Activated CD8-positive, alpha-beta T cell treated with anti-CD3 and anti-CD28 coated beads, Interleukin-2, amount 10 ng/mL, durations not matched to agents 7 days and 5 days (primary cell): ENCODE measurements around the gene MED16. TPM values are rescaled to one million over a fixed set of nuclear protein-coding genes. Genes with fewer than 3 reads are reported as not detected.
"Not testable (repeated sequence)": the region's sequence is repeated elsewhere in the genome, so short reads cannot be mapped to it uniquely, and the experiment has no call there.

Source experiments
- ATAC-seq: fragments of 150-1000 bp; cut with Tn5 transposase; one replicate; pipeline ENCODE4 v1.10.0; 2021; ENCODE audit warnings: moderate library complexity
- CTCF ChIA-PET: fragments of 350-600 bp; sonication (Branson Sonifier 250); formaldehyde crosslinking; loops from one replicate; lab custom pipeline; 2021; ENCODE audit warnings: antibody characterized with exemption; lab: Charles Lee
- POLR2A ChIA-PET: fragments of 350-600 bp; sonication (Branson Sonifier 250); formaldehyde crosslinking; loops from one replicate; lab custom pipeline; 2021; ENCODE audit warnings: antibody characterized with exemption; lab: Charles Lee
- DNase-seq: peaks from one replicate; pipeline ENCODE4 v3.0.0-alpha.2; 2020
- H3K27ac Mint-ChIP-seq: one replicate; pipeline ENCODE4 v1.8.0; 2021; ENCODE audit warnings: mild to moderate bottlenecking, mixed read lengths
- H3K27me3 Mint-ChIP-seq: one replicate; pipeline ENCODE4 v1.8.0; 2021; ENCODE audit warnings: low read depth, mixed read lengths
- H3K36me3 Mint-ChIP-seq: one replicate; pipeline ENCODE4 v1.8.0; 2021; ENCODE audit warnings: low read depth, mixed read lengths
- H3K4me1 Mint-ChIP-seq: one replicate; pipeline ENCODE4 v1.8.0; 2021; ENCODE audit warnings: low read depth, mixed read lengths
- H3K4me3 Mint-ChIP-seq: one replicate; pipeline ENCODE4 v1.8.0; 2021; ENCODE audit warnings: mild to moderate bottlenecking, mixed read lengths
- H3K9me3 Mint-ChIP-seq: one replicate; pipeline ENCODE4 v1.8.0; 2022; ENCODE audit warnings: mixed read lengths; ENCODE audit not compliant: insufficient read depth
- total RNA-seq, 2 experiments: library from RNA; stranded (reverse); gene quantifications; one replicate each; pipeline ENCODE4 v1.2.3, GENCODE V29; 2021

The MED16 gene
- total RNA-seq, 2 experiments from 2014 or later = 55.9 to 60.4 TPM

DNA sequence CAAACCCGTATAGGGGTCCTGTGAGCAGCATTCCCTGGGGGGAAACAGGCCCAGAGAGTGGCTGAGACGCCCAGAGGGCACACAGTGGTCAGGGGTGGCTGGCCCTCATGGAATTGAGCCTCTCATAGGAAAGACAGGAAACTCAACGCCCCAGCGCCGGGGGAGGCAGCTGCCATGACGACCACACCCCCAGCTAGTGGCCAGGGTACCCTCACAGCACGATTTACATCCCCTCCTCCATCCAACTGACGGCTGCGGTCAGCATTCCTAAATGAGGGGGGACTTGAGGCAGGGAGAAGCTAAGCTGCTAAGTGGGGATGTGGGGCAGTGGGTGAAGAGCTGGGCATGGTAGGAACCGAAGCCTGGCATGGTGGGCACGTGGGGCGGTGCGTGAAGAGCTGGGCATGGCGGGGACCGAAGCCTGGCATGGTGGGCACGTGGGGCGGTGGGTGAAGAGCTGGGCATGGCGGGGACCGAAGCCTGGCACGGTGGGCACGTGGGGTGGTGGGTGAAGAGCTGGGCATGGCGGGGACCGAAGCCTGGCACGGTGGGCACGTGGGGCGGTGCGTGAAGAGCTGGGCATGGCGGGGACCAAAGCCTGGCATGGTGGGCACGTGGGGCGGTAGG, 10.0 kb downstream of the MED16 start:
- peaks cover 23% of the 10 kb centered on the region for H3K36me3 Mint-ChIP-seq
- CTCF ChIA-PET = interaction anchor here (1.2 kb wide), 1 partner anchor 19 kb away, joined by 4 read pairs; no protein-coding TSS in a partner anchor
- no peaks in the 10 kb centered on the region for H3K9me3 Mint-ChIP-seq
- DNase-seq (no peak), ATAC-seq (no peak)
- H3K4me1 Mint-ChIP-seq = peaks cover 6% of the 10 kb centered on the region
- H3K27ac Mint-ChIP-seq = no peak overlapping the region
- no peak overlapping the region for H3K4me3 Mint-ChIP-seq
- H3K27me3 Mint-ChIP-seq = no peaks in the 10 kb centered on the region
- POLR2A ChIA-PET = interaction anchor here (1.5 to 1.7 kb wide), 2 partner anchors 10 to 24 kb away, joined by 5 to 6 read pairs; partner anchors contain the start of genes MED16 and RNU6-9

DNA sequence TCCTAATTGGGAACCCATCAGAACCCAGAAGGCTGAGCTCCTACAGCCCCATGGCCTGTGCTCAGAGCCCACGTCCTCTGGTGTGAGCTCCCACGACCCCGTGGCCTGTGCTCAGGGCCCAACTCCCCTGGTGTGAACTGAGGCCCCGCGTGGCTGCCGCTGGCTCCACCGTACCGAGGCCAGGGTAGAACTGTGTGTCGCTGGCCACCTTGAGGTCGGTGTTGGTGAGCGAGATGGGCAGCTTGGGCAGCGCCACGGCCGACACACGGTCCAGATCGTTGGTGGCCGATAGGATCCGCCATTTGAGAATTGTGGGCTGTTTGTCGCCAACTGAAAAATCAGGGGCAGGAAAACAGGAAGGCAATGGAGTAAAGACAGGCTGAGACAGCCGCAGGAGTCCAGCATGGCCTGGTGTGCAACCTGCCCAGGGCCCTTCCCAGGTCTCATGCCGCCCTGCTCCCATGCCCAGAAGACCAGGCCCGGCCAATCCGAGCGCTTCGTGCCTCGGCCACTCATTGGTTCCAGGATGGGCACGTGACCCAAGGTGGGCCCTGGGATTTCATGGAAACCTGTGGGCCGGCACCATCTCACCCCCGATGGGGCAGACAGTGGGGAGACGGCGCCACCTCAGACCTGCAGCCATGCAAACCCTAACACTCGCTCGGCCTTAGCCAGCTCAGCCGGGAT, 11.5 kb downstream of the MED16 start:
- Mint-ChIP-seq H3K9me3 (no peaks in the 10 kb centered on the region), H3K27me3 (no peaks in the 10 kb centered on the region), H3K27ac (no peak overlapping the region), H3K4me1 (peaks cover 2% of the 10 kb centered on the region), H3K36me3 (peaks cover 20% of the 10 kb centered on the region), H3K4me3 (no peak overlapping the region)
- CTCF ChIA-PET = interaction anchor here (1.2 kb wide), 1 partner anchor 18 kb away, joined by 4 read pairs; no protein-coding TSS in a partner anchor
- no peak for ATAC-seq
- POLR2A ChIA-PET = interaction anchor here (0.6 to 1.5 kb wide), 2 partner anchors 12 to 255 kb away, joined by 3 to 5 read pairs; partner anchors contain the start of genes MED16 and RNU6-9
- DNase-seq = no peak

DNA sequence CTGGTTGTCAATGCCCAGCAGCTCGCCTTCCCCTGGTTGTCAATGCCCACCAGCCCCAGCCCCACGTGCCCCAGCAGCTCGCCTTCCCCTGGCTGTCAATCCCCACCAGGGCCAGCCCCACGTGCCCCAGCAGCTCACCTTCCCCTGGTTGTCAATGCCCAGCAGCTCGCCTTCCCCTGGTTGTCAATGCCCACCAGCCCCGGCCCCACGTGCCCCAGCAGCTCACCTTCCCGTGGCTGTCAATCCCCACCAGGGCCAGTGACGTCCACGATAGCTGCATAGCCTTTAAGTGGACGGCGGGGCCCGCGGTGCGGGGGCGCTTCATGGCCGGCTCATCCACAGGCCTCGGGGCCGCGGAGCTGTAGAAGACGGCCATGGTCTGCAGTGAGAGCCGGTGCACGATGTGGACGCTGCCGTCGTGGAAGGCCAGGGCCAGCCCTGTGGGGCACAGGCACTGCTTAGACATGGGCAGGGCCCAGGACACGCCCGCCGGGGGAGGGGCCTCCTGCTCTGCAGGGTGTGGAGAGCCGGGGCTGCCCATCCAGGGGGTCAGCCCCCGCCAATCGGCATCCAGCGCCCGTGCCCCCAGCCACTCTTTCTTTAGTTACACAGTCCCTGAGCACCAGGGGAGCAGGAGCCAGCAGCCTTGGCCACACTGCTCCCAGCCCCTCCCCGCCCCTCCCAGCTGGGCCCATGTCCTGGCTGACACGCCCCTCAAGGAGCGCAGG, 13.1 kb downstream of the MED16 start:
- Mint-ChIP-seq H3K9me3 (no peaks in the 10 kb centered on the region), H3K27me3 (no peaks in the 10 kb centered on the region), H3K4me1 (no peaks in the 10 kb centered on the region), H3K4me3 (no peak overlapping the region), H3K36me3 (peaks cover 24% of the 10 kb centered on the region), H3K27ac (peak overlapping the region; percentile 5)
- ChIA-PET POLR2A (interaction anchor here (1.3 kb wide), 1 partner anchor 12 kb away, joined by 3 read pairs; no protein-coding TSS in a partner anchor), CTCF (no interaction called here)
- DNase-seq (no peak), ATAC-seq (no peak)

DNA sequence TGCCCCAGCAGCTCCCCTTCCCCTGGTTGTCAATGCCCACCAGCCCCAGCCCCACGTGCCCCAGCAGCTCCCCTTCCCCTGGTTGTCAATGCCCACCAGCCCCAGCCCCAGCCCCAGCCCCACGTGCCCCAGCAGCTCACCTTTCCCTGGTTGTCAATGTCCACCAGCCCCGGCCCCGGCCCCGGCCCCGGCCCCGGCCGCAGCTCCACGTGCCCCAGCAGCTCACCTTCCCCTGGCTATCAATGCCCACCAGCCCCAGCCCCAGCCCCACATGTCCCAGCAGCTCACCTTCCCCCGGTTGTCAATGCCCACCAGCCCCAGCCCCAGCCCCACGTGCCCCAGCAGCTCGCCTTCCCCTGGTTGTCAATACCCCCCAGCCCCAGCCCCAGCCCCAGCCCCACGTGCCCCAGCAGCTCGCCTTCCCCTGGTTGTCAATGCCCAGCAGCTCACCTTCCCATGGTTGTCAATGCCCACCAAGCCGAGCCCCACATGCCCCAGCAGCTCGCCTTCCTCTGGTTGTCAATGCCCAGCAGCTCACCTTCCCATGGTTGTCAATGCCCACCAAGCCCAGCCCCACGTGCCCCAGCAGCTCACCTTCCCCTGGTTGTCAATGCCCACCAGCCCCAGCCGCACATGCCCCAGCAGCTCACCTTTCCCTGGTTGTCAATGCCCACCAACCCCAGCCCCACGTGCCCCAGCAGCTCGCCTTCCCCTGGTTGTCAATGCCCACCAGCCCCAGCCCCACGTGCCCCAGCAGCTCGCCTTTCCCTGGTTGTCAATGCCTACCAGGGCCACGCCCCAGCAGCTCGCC, 14.0 kb downstream of the MED16 start:
- not testable (repeated sequence) for H3K4me3 Mint-ChIP-seq, DNase-seq, H3K4me1 Mint-ChIP-seq, ATAC-seq, H3K27me3 Mint-ChIP-seq, H3K9me3 Mint-ChIP-seq
- Mint-ChIP-seq H3K27ac (peak overlapping the region; percentile 5), H3K36me3 (peaks cover 24% of the 10 kb centered on the region)
- POLR2A ChIA-PET = interaction anchor here (0.6 to 1.3 kb wide), 2 partner anchors 13 to 40 kb away, joined by 3 read pairs; no protein-coding TSS in a partner anchor
- CTCF ChIA-PET = interaction anchor here (0.6 kb wide), 1 partner anchor 15 kb away, joined by 4 read pairs; no protein-coding TSS in a partner anchor

DNA sequence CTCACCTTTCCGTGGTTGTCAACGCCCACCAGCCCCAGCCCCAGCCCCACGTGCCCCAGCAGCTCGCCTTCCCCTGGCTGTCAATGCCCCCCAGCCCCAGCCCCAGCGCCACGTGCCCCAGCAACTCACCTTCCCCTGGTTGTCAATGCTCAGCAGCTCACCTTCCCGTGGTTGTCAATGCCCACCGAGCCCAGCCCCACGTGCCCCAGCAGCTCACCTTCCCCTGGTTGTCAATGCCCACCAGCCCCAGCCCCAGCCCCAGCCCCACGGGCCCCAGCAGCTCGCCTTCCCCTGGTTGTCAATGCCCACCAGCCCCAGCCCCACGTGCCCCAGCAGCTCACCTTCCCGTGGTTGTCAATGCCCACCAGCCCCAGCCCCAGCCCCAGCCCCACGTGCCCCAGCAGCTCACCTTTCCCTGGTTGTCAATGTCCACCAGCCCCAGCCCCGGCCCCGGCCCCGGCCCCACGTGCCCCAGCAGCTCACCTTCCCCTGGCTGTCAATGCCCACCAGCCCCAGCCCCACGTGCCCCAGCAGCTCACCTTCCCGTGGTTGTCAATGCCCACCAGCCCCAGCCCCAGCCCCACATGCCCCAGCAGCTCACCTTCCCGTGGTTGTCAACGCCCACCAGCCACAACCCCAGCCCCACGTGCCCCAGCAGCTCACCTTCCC, 14.9 kb downstream of the MED16 start:
- H3K9me3 Mint-ChIP-seq, H3K4me1 Mint-ChIP-seq, ATAC-seq, H3K4me3 Mint-ChIP-seq, DNase-seq, H3K27ac Mint-ChIP-seq, H3K27me3 Mint-ChIP-seq: not testable (repeated sequence)
- POLR2A ChIA-PET = interaction anchor here (1.1 kb wide), 1 partner anchor 92 kb away, joined by 4 read pairs; no protein-coding TSS in a partner anchor
- H3K36me3 Mint-ChIP-seq = peaks cover 20% of the 10 kb centered on the region
- CTCF ChIA-PET = interaction anchor here (1.0 kb wide), 1 partner anchor 15 kb away, joined by 3 read pairs; no protein-coding TSS in a partner anchor

DNA sequence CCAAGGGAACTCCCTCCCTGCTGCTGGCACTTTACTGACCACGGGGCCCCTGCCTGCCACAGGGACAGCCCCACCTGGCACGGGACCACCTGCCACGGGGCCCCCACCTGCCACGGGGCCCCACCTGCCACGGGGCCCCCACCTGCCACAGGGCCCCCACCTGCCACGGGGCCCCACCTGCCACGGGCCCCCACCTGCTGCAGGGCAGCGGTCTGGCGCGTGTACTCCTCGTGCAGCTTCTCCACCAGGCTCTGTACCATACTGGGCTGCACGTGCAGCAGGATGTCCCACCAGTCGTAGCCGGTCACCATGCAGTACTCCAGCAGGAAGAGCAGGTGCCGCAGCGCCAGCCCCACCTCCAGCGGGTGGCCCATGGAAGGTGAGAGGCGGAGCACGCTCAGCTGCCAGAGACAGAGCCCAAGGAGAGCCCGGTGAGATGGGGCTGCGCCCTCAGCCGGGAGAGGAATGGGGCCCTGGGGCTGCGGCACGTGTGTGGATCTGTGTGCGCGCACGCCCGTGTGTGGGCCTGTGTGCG, 16.1 kb downstream of the MED16 start:
- POLR2A ChIA-PET = interaction anchor here (1.1 kb wide), 1 partner anchor 91 kb away, joined by 4 read pairs; no protein-coding TSS in a partner anchor
- CTCF ChIA-PET = interaction anchor here (1.0 kb wide), 1 partner anchor 13 kb away, joined by 3 read pairs; no protein-coding TSS in a partner anchor

DNA sequence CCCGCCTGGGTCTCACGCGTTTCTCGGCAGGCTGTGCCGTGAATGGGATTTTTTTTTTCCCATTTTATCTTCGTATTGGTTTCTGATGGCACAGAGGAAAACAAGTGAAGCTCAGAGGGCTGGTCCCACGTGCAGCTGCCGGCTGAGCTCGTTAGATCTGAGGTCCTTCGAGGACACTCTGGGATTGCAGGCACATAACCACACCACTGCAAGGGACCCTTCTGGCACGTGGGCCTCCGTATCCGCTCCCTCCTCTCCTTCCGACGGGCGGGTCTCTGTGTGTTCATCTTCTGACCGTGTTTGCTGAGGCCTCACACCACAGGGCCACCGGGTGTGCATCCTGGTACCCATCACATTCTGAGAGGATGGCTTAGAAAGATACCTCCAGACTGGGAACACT, 16.9 kb downstream of the MED16 start:
- POLR2A ChIA-PET = no interaction called here
- Mint-ChIP-seq H3K27me3 (no peaks in the 10 kb centered on the region), H3K27ac (no peak overlapping the region), H3K4me1 (peaks cover 11% of the 10 kb centered on the region), H3K36me3 (peaks cover 17% of the 10 kb centered on the region), H3K4me3 (no peak overlapping the region), H3K9me3 (no peaks in the 10 kb centered on the region)
- CTCF ChIA-PET = interaction anchor here (0.6 kb wide), 1 partner anchor 71 kb away, joined by 3 read pairs; no protein-coding TSS in a partner anchor
- no peak for ATAC-seq
- DNase-seq = no peak

More for the DNA sequence above, 16.1 kb downstream of the MED16 start:
- H3K27me3 Mint-ChIP-seq = no peaks in the 10 kb centered on the region
- ATAC-seq (no peak), DNase-seq (no peak)
- peaks cover 21% of the 10 kb centered on the region for H3K36me3 Mint-ChIP-seq
- H3K27ac Mint-ChIP-seq = no peak overlapping the region
- no peaks in the 10 kb centered on the region for H3K9me3 Mint-ChIP-seq
- no peak overlapping the region for H3K4me3 Mint-ChIP-seq
- peaks cover 8% of the 10 kb centered on the region for H3K4me1 Mint-ChIP-seq

DNA sequence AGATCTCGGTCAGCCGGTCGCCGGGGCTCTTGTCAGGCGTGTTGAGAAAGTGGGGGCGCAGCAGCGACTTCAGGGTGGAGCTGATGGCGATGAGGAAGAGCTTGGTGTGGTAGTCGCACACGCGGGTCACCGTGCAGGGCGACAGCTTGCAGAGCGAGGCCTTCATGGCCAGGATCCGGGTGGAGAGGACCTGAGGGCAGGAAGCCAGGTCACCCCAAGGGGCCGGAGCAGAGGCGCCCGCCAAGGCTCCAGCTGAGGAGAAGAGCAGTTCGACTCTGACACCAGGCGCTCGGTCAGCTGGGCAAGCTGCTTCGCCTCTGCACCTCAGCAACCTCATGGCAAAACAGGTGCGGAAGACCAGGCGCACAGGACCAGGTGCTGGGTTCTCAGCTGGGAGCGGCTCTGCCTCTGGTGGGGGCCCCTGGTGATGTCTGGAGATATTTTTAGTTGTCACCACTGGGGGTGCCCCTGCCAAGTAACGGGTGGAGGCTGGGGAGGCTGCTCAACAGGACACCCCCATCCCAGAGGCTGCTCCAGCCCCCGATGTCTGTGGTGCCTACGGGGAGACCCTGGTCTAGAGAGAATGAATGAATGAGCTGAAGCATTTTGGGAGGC, 17.6 kb downstream of the MED16 start:
- no peak overlapping the region for H3K27ac Mint-ChIP-seq
- ATAC-seq (no peak), DNase-seq (no peak)
- H3K9me3 Mint-ChIP-seq = no peaks in the 10 kb centered on the region
- CTCF ChIA-PET = interaction anchor here (0.6 to 2.5 kb wide), 2 partner anchors 11 to 71 kb away, joined by 3 to 8 read pairs; no protein-coding TSS in a partner anchor
- H3K27me3 Mint-ChIP-seq = no peaks in the 10 kb centered on the region
- POLR2A ChIA-PET = no interaction called here
- H3K4me1 Mint-ChIP-seq = peaks cover 11% of the 10 kb centered on the region
- H3K36me3 Mint-ChIP-seq = peaks cover 18% of the 10 kb centered on the region
- no peak overlapping the region for H3K4me3 Mint-ChIP-seq

DNA sequence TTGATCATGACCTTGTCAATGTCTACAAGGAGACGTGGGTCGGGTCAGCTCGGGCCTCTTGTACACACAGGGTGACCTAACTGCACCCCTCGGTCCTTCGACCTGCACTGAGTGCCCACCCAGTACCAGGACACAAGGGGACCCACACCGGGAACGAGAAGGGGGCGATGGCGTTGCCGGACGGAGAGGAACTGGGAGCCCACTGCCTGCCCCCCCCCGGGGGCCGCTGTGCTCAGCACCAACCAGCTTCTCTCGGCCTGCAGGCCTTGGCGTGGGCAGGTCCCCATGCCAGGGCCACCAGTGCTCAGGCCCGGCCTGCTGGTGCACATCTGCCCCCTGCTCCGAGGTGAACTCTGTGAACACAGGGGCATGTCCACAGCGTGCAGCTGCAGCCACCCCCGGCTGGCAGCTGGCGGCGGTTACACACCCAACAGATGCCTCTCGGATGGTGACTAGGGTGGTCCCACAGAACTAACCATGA, 19.4 kb downstream of the MED16 start:
- Mint-ChIP-seq H3K27me3 (no peaks in the 10 kb centered on the region), H3K27ac (no peak overlapping the region), H3K4me3 (no peak overlapping the region), H3K9me3 (no peaks in the 10 kb centered on the region), H3K36me3 (peaks cover 21% of the 10 kb centered on the region), H3K4me1 (peaks cover 11% of the 10 kb centered on the region)
- DNase-seq (no peak), ATAC-seq (no peak)
- ChIA-PET POLR2A (no interaction called here), CTCF (interaction anchor here (0.6 to 2.5 kb wide), 2 partner anchors 9 to 15 kb away, joined by 3 to 8 read pairs; no protein-coding TSS in a partner anchor)
